Suprapubic skin (tissue), 4 donors: ENCODE results near the gene NUDT21. TPM values are rescaled to one million over a fixed set of nuclear protein-coding genes. Genes with fewer than 3 reads are reported as not detected.

Experiments
- DNase-seq, 2 donors: peaks; one replicate each; pipeline ENCODE4 v3.0.0-alpha.2; 2019; ENCODE audit warnings: low spot score in 2 of 2
- H3K27ac ChIP-seq: fragments of 200-600 bp; sonication (generic); one replicate; pipeline ENCODE4 v1.5.1; 2019
- H3K27me3 ChIP-seq: fragments of 200-600 bp; sonication (generic); one replicate; pipeline ENCODE4 v1.5.1; 2019
- H3K36me3 ChIP-seq: fragments of 200-600 bp; sonication (generic); one replicate; pipeline ENCODE4 v1.5.1; 2019
- H3K4me1 ChIP-seq: fragments of 200-600 bp; sonication (generic); one replicate; pipeline ENCODE4 v1.5.1; 2019
- H3K4me3 ChIP-seq: fragments of 200-600 bp; sonication (generic); one replicate; pipeline ENCODE4 v1.5.1; 2019; ENCODE audit warnings: mild to moderate bottlenecking
- H3K9me3 ChIP-seq: fragments of 200-600 bp; sonication (generic); one replicate; pipeline ENCODE4 v1.5.1; 2019
- CTCF ChIP-seq, 2 donors: fragments of 200-600 bp in 1 of 2; fragments of 450-650 bp in 1 of 2; sonication (generic) in 1 of 2; IDR thresholded peaks; one replicate each; pipeline ENCODE4 v1.5.1; 2016 to 2019; ENCODE audit warnings: antibody characterized with exemption in 2 of 2, mild to moderate bottlenecking in 1 of 2, moderate library complexity in 1 of 2
- EP300 ChIP-seq: sonication (generic); formaldehyde crosslinking; IDR thresholded peaks from one replicate; pipeline ENCODE4 v1.6.1; 2017; ENCODE audit warnings: antibody characterized with exemption
- POLR2A ChIP-seq, 2 donors: fragments of 450-650 bp; IDR thresholded peaks; one replicate each; pipeline ENCODE4 v1.6.1; 2017; ENCODE audit warnings: antibody characterized with exemption in 2 of 2, mild to moderate bottlenecking in 2 of 2, moderate library complexity in 2 of 2
- POLR2AphosphoS5 ChIP-seq, 3 donors: sonication (generic); formaldehyde crosslinking; IDR thresholded peaks; one replicate each; pipeline ENCODE4 v1.6.1; 2017; ENCODE audit warnings: antibody characterized with exemption in 3 of 3
- WGBS: methylation state at CpG from one replicate; pipeline ENCODE4 v1.1.5; 2018; 5-methylcytosine and 5-hydroxymethylcytosine counted together
- total RNA-seq, 4 donors: library from RNA; depleted of rRNA; stranded (reverse); fragments of >200 nt; gene quantifications; one replicate each; pipeline ENCODE4 v1.1.0, GENCODE V29; 2016

NUDT21 gene
- total RNA-seq, 4 donors from 2014 or later, result 36.9 to 49.8 (median 39.9) TPM

- Histone ChIP-seq H3K27me3 (no peaks in the 10 kb centered on the region), H3K27ac (no peak overlapping the region), H3K36me3 (peaks cover 74% of the 10 kb centered on the region), H3K4me1 (no peaks in the 10 kb centered on the region), H3K9me3 (no peaks in the 10 kb centered on the region), H3K4me3 (no peak overlapping the region)
- DNase-seq, result no peak
- WGBS, result 96% methylated on average over 3 of the region's 3 CpGs
- TF ChIP-seq CTCF (IDR thresholded peaks at IDR 0.05) (no peak), POLR2AphosphoS5 (IDR thresholded peaks at IDR 0.05) (no peak), EP300 (no peak), POLR2A (IDR thresholded peaks at IDR 0.05) (no peak)
Measured at GRCh38 chr16:56389554-56389953, 61.6 kb downstream of the NUDT21 start.

GRCh38 chr16:56388209-56388608 lies 62.9 kb downstream of the NUDT21 start:
- TF ChIP-seq POLR2A (IDR thresholded peaks at IDR 0.05) (no peak), CTCF (IDR thresholded peaks at IDR 0.05) (no peak), POLR2AphosphoS5 (IDR thresholded peaks at IDR 0.05) (no peak), EP300 (no peak)
- Histone ChIP-seq H3K9me3 (no peaks in the 10 kb centered on the region), H3K4me1 (no peaks in the 10 kb centered on the region), H3K27me3 (no peaks in the 10 kb centered on the region), H3K4me3 (no peak overlapping the region), H3K27ac (no peak overlapping the region), H3K36me3 (peaks cover 87% of the 10 kb centered on the region)
- DNase-seq, result no peak

GRCh38 chr16:56387396-56387795 lies 63.7 kb downstream of the NUDT21 start:
- no peaks in the 10 kb centered on the region for H3K4me1 ChIP-seq
- H3K27ac ChIP-seq, result no peak overlapping the region
- no peak for TF ChIP-seq CTCF (IDR thresholded peaks at IDR 0.05)
- no peak for TF ChIP-seq POLR2A (IDR thresholded peaks at IDR 0.05)
- TF ChIP-seq EP300, result no peak
- H3K36me3 ChIP-seq, result peaks cover 90% of the 10 kb centered on the region
- H3K9me3 ChIP-seq, result no peaks in the 10 kb centered on the region
- H3K27me3 ChIP-seq, result no peaks in the 10 kb centered on the region
- H3K4me3 ChIP-seq, result no peak overlapping the region
- DNase-seq, result no peak
- WGBS, result 76% methylated on average over 3 of the region's 3 CpGs

- Histone ChIP-seq H3K4me1 (no peaks in the 10 kb centered on the region), H3K36me3 (peaks cover 94% of the 10 kb centered on the region), H3K9me3 (peaks cover 12% of the 10 kb centered on the region), H3K27ac (no peak overlapping the region), H3K4me3 (no peak overlapping the region), H3K27me3 (no peaks in the 10 kb centered on the region)
- TF ChIP-seq POLR2AphosphoS5 (IDR thresholded peaks at IDR 0.05) (no peak), EP300 (no peak), CTCF (IDR thresholded peaks at IDR 0.05) (no peak), POLR2A (IDR thresholded peaks at IDR 0.05) (no peak)
- 92% methylated on average over 4 of the region's 4 CpGs for WGBS
- DNase-seq, result no peak
Measured at GRCh38 chr16:56384074-56384721, 66.9 kb downstream of the NUDT21 start.

- DNase-seq, result no peak
- no peaks in the 10 kb centered on the region for H3K27me3 ChIP-seq
- TF ChIP-seq POLR2A (IDR thresholded peaks at IDR 0.05) (no peak), POLR2AphosphoS5 (IDR thresholded peaks at IDR 0.05) (no peak), EP300 (no peak), CTCF (IDR thresholded peaks at IDR 0.05) (no peak)
- no peaks in the 10 kb centered on the region for H3K4me1 ChIP-seq
- peaks cover 88% of the 10 kb centered on the region for H3K36me3 ChIP-seq
- no peak overlapping the region for H3K4me3 ChIP-seq
- peaks cover 12% of the 10 kb centered on the region for H3K9me3 ChIP-seq
- no peak overlapping the region for H3K27ac ChIP-seq
- 50% methylated on average over 5 of the region's 5 CpGs for WGBS
Measured at GRCh38 chr16:56382901-56383355, 68.2 kb downstream of the NUDT21 start.
